RWPE1 (cell line): ENCODE data around the gene TMEM14A.

Source experiments
- CTCF ChIA-PET: fragments of 350-600 bp; sonication (Branson Sonifier 250); formaldehyde crosslinking; extraction: SDS; loops from one replicate; lab custom pipeline; 2021; lab: Yijun Ruan, JAX
- POLR2A ChIA-PET: fragments of 400-600 bp; formaldehyde crosslinking; extraction: SDS; loops from one replicate; lab custom pipeline; 2020; ENCODE audit warnings: antibody characterized with exemption; ENCODE audit not compliant: low non-redundant PET; lab: Yijun Ruan, JAX
- DNase-seq: peaks from one replicate; pipeline ENCODE4 v3.0.0; 2012; ENCODE audit warnings: low spot score
- H3K27ac ChIP-seq: fragments of 450-650 bp; 2 replicates; pipeline ENCODE4 v1.5.1; 2017
- TF ChIP-seq, protein P1 (sequence below): fragments of 450-650 bp; conservative IDR thresholded peaks from 2 replicates; pipeline ENCODE4 v1.5.1; 2017; ENCODE audit warnings: low read depth, mild to moderate bottlenecking

The TMEM14A gene

DNA sequence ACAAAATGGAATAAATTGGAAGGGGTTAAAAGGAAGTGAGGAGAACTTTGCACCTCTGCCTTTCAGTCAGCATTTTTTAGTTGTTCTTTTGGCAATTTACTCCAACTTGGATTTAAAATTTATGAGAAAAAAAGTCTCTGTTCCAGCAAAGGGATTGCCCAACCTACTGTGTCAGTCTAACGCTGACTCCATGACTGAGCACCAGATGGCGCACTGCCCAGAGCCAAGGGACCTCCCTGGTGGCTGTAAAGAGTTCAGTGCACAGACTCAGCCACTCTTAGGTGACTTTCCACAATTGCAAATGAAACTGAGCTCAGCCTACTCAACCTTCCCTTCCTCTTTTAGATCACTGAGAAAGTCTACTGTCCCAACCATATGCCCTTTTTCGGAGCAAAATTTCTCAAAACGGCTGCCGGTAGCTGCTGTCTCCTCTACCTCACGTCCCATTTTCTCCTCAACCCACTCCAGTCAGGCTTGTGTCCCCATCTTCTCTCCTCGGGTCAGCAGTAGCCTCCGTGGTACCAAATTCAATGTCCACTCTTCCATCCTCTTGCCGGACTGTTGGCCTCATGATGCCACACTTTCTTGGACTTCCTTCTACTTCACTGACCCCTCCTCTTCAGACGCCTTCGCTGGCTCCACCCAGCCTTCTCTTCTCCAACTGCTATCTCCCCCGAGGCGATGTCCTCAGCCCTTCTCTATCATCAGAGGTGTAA lies 53.7 kb downstream of the TMEM14A start:
- TF ChIP-seq, protein P1, sequence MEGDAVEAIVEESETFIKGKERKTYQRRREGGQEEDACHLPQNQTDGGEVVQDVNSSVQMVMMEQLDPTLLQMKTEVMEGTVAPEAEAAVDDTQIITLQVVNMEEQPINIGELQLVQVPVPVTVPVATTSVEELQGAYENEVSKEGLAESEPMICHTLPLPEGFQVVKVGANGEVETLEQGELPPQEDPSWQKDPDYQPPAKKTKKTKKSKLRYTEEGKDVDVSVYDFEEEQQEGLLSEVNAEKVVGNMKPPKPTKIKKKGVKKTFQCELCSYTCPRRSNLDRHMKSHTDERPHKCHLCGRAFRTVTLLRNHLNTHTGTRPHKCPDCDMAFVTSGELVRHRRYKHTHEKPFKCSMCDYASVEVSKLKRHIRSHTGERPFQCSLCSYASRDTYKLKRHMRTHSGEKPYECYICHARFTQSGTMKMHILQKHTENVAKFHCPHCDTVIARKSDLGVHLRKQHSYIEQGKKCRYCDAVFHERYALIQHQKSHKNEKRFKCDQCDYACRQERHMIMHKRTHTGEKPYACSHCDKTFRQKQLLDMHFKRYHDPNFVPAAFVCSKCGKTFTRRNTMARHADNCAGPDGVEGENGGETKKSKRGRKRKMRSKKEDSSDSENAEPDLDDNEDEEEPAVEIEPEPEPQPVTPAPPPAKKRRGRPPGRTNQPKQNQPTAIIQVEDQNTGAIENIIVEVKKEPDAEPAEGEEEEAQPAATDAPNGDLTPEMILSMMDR = peak; percentile 39; the same call in 1 of the 2 replicates
- ChIA-PET CTCF (interaction anchor here (0.6 to 0.7 kb wide), 4 partner anchors 9 to 410 kb away, joined by 3 to 6 read pairs (median 4); no protein-coding TSS in a partner anchor), POLR2A (no interaction called here)
- DNase-seq = peak; percentile 48
- peak overlapping the region; percentile 21; the same call in 1 of the 2 replicates for H3K27ac ChIP-seq

DNA sequence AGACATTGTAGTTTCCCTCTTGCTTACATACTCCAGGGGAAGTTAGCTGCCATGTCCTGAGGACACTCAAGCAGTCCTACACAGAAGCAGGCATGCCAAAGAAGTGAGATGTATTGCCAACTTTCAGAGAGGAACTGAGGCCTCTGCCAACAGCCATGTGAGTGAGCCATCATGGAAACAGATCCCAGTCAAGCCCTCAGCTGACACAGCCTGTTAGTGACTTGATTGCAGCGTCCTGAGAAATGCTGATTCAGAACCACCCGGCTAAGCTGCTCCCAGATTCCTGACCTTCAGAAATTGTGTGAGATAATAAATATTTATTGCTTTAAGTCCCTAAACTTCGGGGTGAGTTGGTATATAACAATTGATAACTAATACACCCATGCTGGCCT lies 54.2 kb downstream of the TMEM14A start:
- TF ChIP-seq, protein P1 = no peak
- peak overlapping the region; percentile 21; the same call in 1 of the 2 replicates for H3K27ac ChIP-seq
- no peak for DNase-seq
- POLR2A ChIA-PET = no interaction called here
- CTCF ChIA-PET = interaction anchor here (0.7 kb wide), 2 partner anchors 10 to 409 kb away, joined by 3 to 5 read pairs; no protein-coding TSS in a partner anchor

- POLR2A ChIA-PET = no interaction called here
- TF ChIP-seq, protein P1 = no peak
- CTCF ChIA-PET = interaction anchor here (0.7 kb wide), 1 partner anchor 409 kb away, joined by 3 read pairs; no protein-coding TSS in a partner anchor
- DNase-seq = peak; percentile 49
- no peak overlapping the region for H3K27ac ChIP-seq
These were observed 54.8 kb downstream of the TMEM14A start for GRCh38 chr6:52725535-52726192.

- TF ChIP-seq, protein P1 = no peak
- H3K27ac ChIP-seq = no peak overlapping the region
- DNase-seq = no peak
- ChIA-PET CTCF (no interaction called here), POLR2A (no interaction called here)
These were observed 55.3 kb downstream of the TMEM14A start for GRCh38 chr6:52726193-52726542.

- no peak for DNase-seq
- CTCF ChIA-PET = no interaction called here
- TF ChIP-seq, protein P1 = no peak
- POLR2A ChIA-PET = no interaction called here
- H3K27ac ChIP-seq = no peak overlapping the region
These were observed 56.0 kb downstream of the TMEM14A start for GRCh38 chr6:52726741-52727535.

DNA sequence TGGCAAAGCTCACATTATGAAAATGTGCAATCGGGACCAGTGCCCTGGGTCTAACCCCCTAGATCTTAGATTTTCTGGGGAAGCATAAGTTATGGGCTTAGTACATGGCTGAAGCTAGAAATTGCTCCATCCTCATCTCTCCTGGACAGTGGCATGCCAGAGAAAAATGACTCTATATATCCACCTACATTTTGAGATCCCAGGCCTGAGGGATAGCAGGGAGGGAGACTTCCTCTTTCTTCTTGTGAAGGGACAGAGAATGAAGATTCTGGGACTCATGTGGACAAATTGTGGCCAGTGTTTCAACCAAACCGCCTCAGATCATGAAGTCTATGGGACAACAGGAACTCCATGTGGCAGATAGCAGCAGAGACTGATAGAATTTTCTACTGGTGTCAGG lies 57.0 kb downstream of the TMEM14A start:
- TF ChIP-seq, protein P1 = no peak
- H3K27ac ChIP-seq = no peak overlapping the region
- ChIA-PET POLR2A (no interaction called here), CTCF (no interaction called here)
- DNase-seq = no peak
